Measurements from ENCODE around the gene ZBTB46. TPM values are rescaled to one million over a fixed set of nuclear protein-coding genes. Genes with fewer than 3 reads are reported as not detected.

The ZBTB46 gene
- total and polyA plus RNA-seq, 2 experiments from 2014 or later, result 2.0 to 4.0 TPM

- no peaks in the 10 kb centered on the region for H3K79me2 ChIP-seq
- H2AFZ ChIP-seq, result no peak overlapping the region
- H4K20me1 ChIP-seq (ENCODE audit: insufficient read depth, poor library complexity, severe bottlenecking), result no peaks in the 10 kb centered on the region
- no peak for TF ChIP-seq EZH2 (IDR thresholded peaks at IDR 0.05; ENCODE audit: borderline replicate concordance)
- no peak for TF ChIP-seq EZH2phosphoT487 (IDR thresholded peaks at IDR 0.05; ENCODE audit: low read depth, severe bottlenecking, unreplicated experiment)
- TF ChIP-seq, protein P1, sequence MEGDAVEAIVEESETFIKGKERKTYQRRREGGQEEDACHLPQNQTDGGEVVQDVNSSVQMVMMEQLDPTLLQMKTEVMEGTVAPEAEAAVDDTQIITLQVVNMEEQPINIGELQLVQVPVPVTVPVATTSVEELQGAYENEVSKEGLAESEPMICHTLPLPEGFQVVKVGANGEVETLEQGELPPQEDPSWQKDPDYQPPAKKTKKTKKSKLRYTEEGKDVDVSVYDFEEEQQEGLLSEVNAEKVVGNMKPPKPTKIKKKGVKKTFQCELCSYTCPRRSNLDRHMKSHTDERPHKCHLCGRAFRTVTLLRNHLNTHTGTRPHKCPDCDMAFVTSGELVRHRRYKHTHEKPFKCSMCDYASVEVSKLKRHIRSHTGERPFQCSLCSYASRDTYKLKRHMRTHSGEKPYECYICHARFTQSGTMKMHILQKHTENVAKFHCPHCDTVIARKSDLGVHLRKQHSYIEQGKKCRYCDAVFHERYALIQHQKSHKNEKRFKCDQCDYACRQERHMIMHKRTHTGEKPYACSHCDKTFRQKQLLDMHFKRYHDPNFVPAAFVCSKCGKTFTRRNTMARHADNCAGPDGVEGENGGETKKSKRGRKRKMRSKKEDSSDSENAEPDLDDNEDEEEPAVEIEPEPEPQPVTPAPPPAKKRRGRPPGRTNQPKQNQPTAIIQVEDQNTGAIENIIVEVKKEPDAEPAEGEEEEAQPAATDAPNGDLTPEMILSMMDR (IDR thresholded peaks at IDR 0.05; ENCODE audit: poor library complexity), result no peak
- 94% methylated on average over 13 of the region's 13 CpGs for WGBS (ENCODE audit: low lambda C conversion rate, missing lambda C conversion rate)
- DNase-seq (ENCODE audit: low spot score), result no peak
- no peak overlapping the region for H3K4me2 ChIP-seq
- no peaks in the 10 kb centered on the region for H3K9me2 ChIP-seq (replicated peaks; ENCODE audit: insufficient read depth)
- no peak overlapping the region for H3K4me3 ChIP-seq
- no peaks in the 10 kb centered on the region for H3K36me3 ChIP-seq (replicated peaks; ENCODE audit: insufficient read depth, low read depth)
- no peaks in the 10 kb centered on the region for H3K27me3 ChIP-seq
- H3K27ac ChIP-seq, result no peak overlapping the region
- no peaks in the 10 kb centered on the region for H3K9me3 ChIP-seq (ENCODE audit: low read depth)
- no peaks in the 10 kb centered on the region for H3K4me1 ChIP-seq (ENCODE audit: insufficient read depth)
Observed at GRCh38 chr20:63753381-63753780, 77.7 kb downstream of the ZBTB46 start.

DNA sequence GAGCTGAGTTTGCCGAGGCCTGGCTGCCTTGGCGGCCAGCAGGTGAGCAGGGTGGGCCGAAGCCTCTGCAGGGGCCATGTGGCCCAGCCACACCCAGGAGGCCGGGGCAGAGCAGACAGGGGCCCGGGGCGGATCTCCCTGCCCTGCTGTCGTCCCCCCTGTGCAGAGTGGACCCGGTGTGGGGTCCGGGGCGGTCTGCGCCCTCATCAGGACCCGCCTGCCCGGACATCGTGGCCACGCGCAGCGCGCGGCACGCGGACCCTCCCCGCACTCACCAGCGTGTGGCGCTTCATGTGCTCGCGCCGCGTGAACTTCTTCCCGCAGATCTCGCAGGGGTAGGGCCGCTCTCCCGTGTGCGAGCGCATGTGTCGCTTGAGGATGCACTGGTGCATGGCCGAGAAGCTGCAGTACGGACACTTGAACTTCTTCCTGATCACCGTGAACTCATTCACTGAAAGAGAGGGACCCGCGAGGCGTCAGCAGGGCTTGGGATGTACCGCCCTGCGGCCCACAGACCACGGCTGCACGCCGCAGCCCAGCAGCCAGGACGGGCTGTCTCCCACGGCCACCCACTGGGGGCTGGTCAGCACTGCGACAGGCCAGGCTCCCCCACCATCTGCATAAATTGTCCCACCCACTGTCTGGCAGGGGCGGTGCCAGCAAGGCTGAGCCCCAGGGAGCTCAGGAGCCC, 78.5 kb downstream of the ZBTB46 start:
- H3K4me1 ChIP-seq (ENCODE audit: insufficient read depth), result no peaks in the 10 kb centered on the region
- no peak for DNase-seq (ENCODE audit: low spot score)
- no peak overlapping the region for H3K27ac ChIP-seq
- TF ChIP-seq EZH2 (IDR thresholded peaks at IDR 0.05; ENCODE audit: borderline replicate concordance), result no peak
- no peak for TF ChIP-seq EZH2phosphoT487 (IDR thresholded peaks at IDR 0.05; ENCODE audit: low read depth, severe bottlenecking, unreplicated experiment)
- TF ChIP-seq, protein P1 (IDR thresholded peaks at IDR 0.05; ENCODE audit: poor library complexity), result no peak
- 96% methylated on average over 34 of the region's 50 CpGs for WGBS (ENCODE audit: low lambda C conversion rate, missing lambda C conversion rate)
- no peaks in the 10 kb centered on the region for H3K9me2 ChIP-seq (replicated peaks; ENCODE audit: insufficient read depth)
- H3K4me3 ChIP-seq, result no peak overlapping the region
- H2AFZ ChIP-seq, result no peak overlapping the region
- H3K79me2 ChIP-seq, result no peaks in the 10 kb centered on the region
- no peak overlapping the region for H3K4me2 ChIP-seq
- H4K20me1 ChIP-seq (ENCODE audit: insufficient read depth, poor library complexity, severe bottlenecking), result no peaks in the 10 kb centered on the region
- H3K9me3 ChIP-seq (ENCODE audit: low read depth), result no peaks in the 10 kb centered on the region
- H3K36me3 ChIP-seq (replicated peaks; ENCODE audit: insufficient read depth, low read depth), result no peaks in the 10 kb centered on the region
- no peaks in the 10 kb centered on the region for H3K27me3 ChIP-seq

GRCh38 chr20:63751471-63752271, 79.4 kb downstream of the ZBTB46 start:
- Histone ChIP-seq H3K36me3 (replicated peaks; ENCODE audit: insufficient read depth, low read depth) (no peaks in the 10 kb centered on the region), H2AFZ (no peak overlapping the region), H3K9me3 (ENCODE audit: low read depth) (no peaks in the 10 kb centered on the region), H3K79me2 (no peaks in the 10 kb centered on the region), H3K4me1 (ENCODE audit: insufficient read depth) (no peaks in the 10 kb centered on the region), H3K9me2 (replicated peaks; ENCODE audit: insufficient read depth) (no peaks in the 10 kb centered on the region), H3K27ac (no peak overlapping the region), H3K4me3 (no peak overlapping the region), H3K4me2 (no peak overlapping the region), H3K27me3 (no peaks in the 10 kb centered on the region), H4K20me1 (ENCODE audit: insufficient read depth, poor library complexity, severe bottlenecking) (no peaks in the 10 kb centered on the region)
- TF ChIP-seq, protein P1 (IDR thresholded peaks at IDR 0.05; ENCODE audit: poor library complexity), result no peak
- no peak for TF ChIP-seq EZH2phosphoT487 (IDR thresholded peaks at IDR 0.05; ENCODE audit: low read depth, severe bottlenecking, unreplicated experiment)
- TF ChIP-seq EZH2 (IDR thresholded peaks at IDR 0.05; ENCODE audit: borderline replicate concordance), result no peak
- 97% methylated on average over 11 of the region's 45 CpGs for WGBS (ENCODE audit: low lambda C conversion rate, missing lambda C conversion rate)
- peak; percentile 3 for DNase-seq (ENCODE audit: low spot score)

All from hepatocyte (in vitro differentiated cells).